H1 (cell line): Measurements from ENCODE around the gene APOA4. TPM values are rescaled to one million over a fixed set of nuclear protein-coding genes. Genes with fewer than 3 reads are reported as not detected.

Experiments used
- CTCF ChIA-PET: fragments of 300-600 bp; sonication (Branson Sonifier 250); formaldehyde crosslinking; loops from one replicate; lab custom pipeline; 2021; ENCODE audit not compliant: partially characterized antibody; lab: Charles Lee
- POLR2A ChIA-PET: fragments of 300-600 bp; sonication (Branson Sonifier 250); formaldehyde crosslinking; loops from one replicate; lab custom pipeline; 2021; ENCODE audit warnings: inconsistent platforms; ENCODE audit not compliant: partially characterized antibody; lab: Charles Lee
- DNase-seq, 2 experiments: peaks; one replicate each; pipeline versions ENCODE4 v3.0.0 to v3.0.0-alpha.2; 2010 to 2022; ENCODE audit warnings: low spot score in 2 of 2, low read depth in 1 of 2, mixed read lengths in 1 of 2
- FAIRE-seq: peaks from 2 replicates; lab custom pipeline; 2011; peaks lifted over from hg19 to GRCh38; lab: Jason Lieb, UNC
- H2AFZ ChIP-seq: 2 replicates; pipeline ENCODE4 v1.8.1; 2012; ENCODE audit warnings: low read length, inconsistent platforms
- H2AK5ac ChIP-seq: 2 replicates; pipeline ENCODE4 v1.6.1; 2013; ENCODE audit warnings: low read depth, low read length
- H2BK120ac ChIP-seq: replicated peaks from 2 replicates; pipeline ENCODE3; 2013; ENCODE audit warnings: low read depth, low read length, inconsistent platforms
- H2BK12ac ChIP-seq: 2 replicates; pipeline ENCODE4 v1.6.1; 2013; ENCODE audit warnings: low read depth, low read length
- H2BK15ac ChIP-seq: 2 replicates; pipeline ENCODE4 v1.6.1; 2013; ENCODE audit warnings: low read length
- H2BK20ac ChIP-seq: 2 replicates; pipeline ENCODE4 v1.6.1; 2013; ENCODE audit warnings: low read length
- H2BK5ac ChIP-seq: 2 replicates; pipeline ENCODE4 v1.6.1; 2013; ENCODE audit warnings: low read depth, low read length
- H3K14ac ChIP-seq: 2 replicates; pipeline ENCODE4 v1.6.1; 2013; ENCODE audit warnings: inconsistent platforms; ENCODE audit not compliant: insufficient read length
- H3K18ac ChIP-seq: 2 replicates; pipeline ENCODE4 v1.6.1; 2013; ENCODE audit warnings: low read length; ENCODE audit errors: extremely low read depth
- H3K23ac ChIP-seq: 2 replicates; pipeline ENCODE4 v1.6.1; 2013; ENCODE audit warnings: inconsistent platforms; ENCODE audit not compliant: insufficient read length
- H3K23me2 ChIP-seq: 2 replicates; pipeline ENCODE4 v1.6.1; 2013; ENCODE audit warnings: low read depth, low read length
- H3K27ac ChIP-seq: 2 replicates; pipeline ENCODE4 v1.6.1; 2011; ENCODE audit warnings: low read depth, low read length, inconsistent platforms
- H3K27me3 ChIP-seq, 4 experiments: replicated peaks in 1 of 4; 1 replicate in 1 of 4; 2 replicates in 3 of 4; pipeline versions ENCODE4 v1.6.1 to v1.8.1; 2011 to 2013; ENCODE audit warnings: low read length in 3 of 4, mild to moderate bottlenecking in 3 of 4, inconsistent platforms in 2 of 4, mixed read lengths in 2 of 4, moderate library complexity in 1 of 4; ENCODE audit not compliant: control insufficient read depth in 3 of 4, insufficient read depth in 3 of 4; ENCODE audit errors: extremely low read depth in 1 of 4
- H3K36me3 ChIP-seq, 4 experiments: 2 replicates each; pipeline versions ENCODE4 v1.6.1 to v1.8.1; 2011 to 2013; ENCODE audit warnings: mild to moderate bottlenecking in 4 of 4, low read length in 3 of 4, moderate library complexity in 2 of 4, control low read depth in 1 of 4, inconsistent platforms in 1 of 4; ENCODE audit not compliant: insufficient read depth in 4 of 4, control insufficient read depth in 2 of 4
- H3K4ac ChIP-seq: replicated peaks from 2 replicates; pipeline ENCODE3; 2013; ENCODE audit warnings: low read length, low read depth, mixed read lengths, inconsistent platforms; ENCODE audit not compliant: insufficient read length
- H3K4me1 ChIP-seq, 4 experiments: replicated peaks in 1 of 4; 1 replicate in 1 of 4; 2 replicates in 3 of 4; pipeline versions ENCODE4 v1.6.1 to v1.8.1; 2011 to 2013; ENCODE audit warnings: low read length in 3 of 4, inconsistent platforms in 2 of 4, mixed read lengths in 1 of 4; ENCODE audit not compliant: insufficient read depth in 4 of 4, control insufficient read depth in 3 of 4
- H3K4me2 ChIP-seq, 2 experiments: 2 replicates each; pipeline versions ENCODE4 v1.6.1 to v1.8.1; 2011 to 2013; ENCODE audit warnings: low read depth in 2 of 2, low read length in 2 of 2, control low read depth in 1 of 2, inconsistent platforms in 1 of 2, mild to moderate bottlenecking in 1 of 2; ENCODE audit not compliant: insufficient read depth in 1 of 2
- H3K4me3 ChIP-seq, 4 experiments: fragments of 200-600, 300-600 bp in 1 of 4; sonication (generic), shearing (Covaris generic), sonication (Bioruptor Twin) in 1 of 4; 2 replicates each; pipeline versions ENCODE4 v1.5.1 to v1.8.1; 2011 to 2016; ENCODE audit warnings: low read length in 4 of 4, low read depth in 3 of 4, control low read depth in 2 of 4, inconsistent platforms in 2 of 4, mild to moderate bottlenecking in 2 of 4, mixed read lengths in 1 of 4, moderate library complexity in 1 of 4; ENCODE audit not compliant: insufficient read depth in 2 of 4; ENCODE audit errors: extremely low read depth in 1 of 4
- H3K56ac ChIP-seq: replicated peaks from 2 replicates; pipeline ENCODE3; 2013; ENCODE audit warnings: low read depth, mild to moderate bottlenecking, mixed read lengths, low read length, inconsistent platforms; ENCODE audit not compliant: insufficient read length
- H3K79me1 ChIP-seq: 2 replicates; pipeline ENCODE4 v1.6.1; 2013; ENCODE audit warnings: low read depth, low read length, control low read depth
- H3K79me2 ChIP-seq, 2 experiments: 2 replicates each; pipeline versions ENCODE4 v1.6.1 to v1.8.1; 2012 to 2013; ENCODE audit warnings: low read length in 2 of 2, mild to moderate bottlenecking in 2 of 2, inconsistent platforms in 1 of 2; ENCODE audit not compliant: insufficient read depth in 2 of 2, control insufficient read depth in 1 of 2
- H3K9ac ChIP-seq, 4 experiments: replicated peaks in 1 of 4; 1 replicate in 1 of 4; 2 replicates in 3 of 4; pipeline versions ENCODE4 v1.6.1 to v1.8.1; 2011 to 2013; ENCODE audit warnings: low read depth in 3 of 4, low read length in 3 of 4, control low read depth in 2 of 4, mild to moderate bottlenecking in 2 of 4, moderate library complexity in 2 of 4, inconsistent platforms in 1 of 4; ENCODE audit errors: extremely low read depth in 1 of 4
- H3K9me3 ChIP-seq, 2 experiments: 2 replicates each; pipeline versions ENCODE4 v1.6.1 to v1.8.1; 2012 to 2013; ENCODE audit warnings: mild to moderate bottlenecking in 2 of 2, moderate library complexity in 2 of 2, control low read depth in 1 of 2, inconsistent platforms in 1 of 2, low read depth in 1 of 2, low read length in 1 of 2, mixed read lengths in 1 of 2; ENCODE audit not compliant: insufficient read depth in 2 of 2
- H4K20me1 ChIP-seq, 2 experiments: replicated peaks in 1 of 2; 2 replicates each; pipeline versions ENCODE3 to v1.8.1; 2011 to 2013; ENCODE audit warnings: inconsistent platforms in 2 of 2, low read length in 2 of 2, mild to moderate bottlenecking in 1 of 2; ENCODE audit not compliant: insufficient read depth in 2 of 2, control insufficient read depth in 1 of 2
- H4K5ac ChIP-seq: 2 replicates; pipeline ENCODE4 v1.6.1; 2013; ENCODE audit warnings: low read length, low read depth, mixed read lengths, inconsistent platforms; ENCODE audit not compliant: insufficient read length
- H4K8ac ChIP-seq: 2 replicates; pipeline ENCODE4 v1.8.0; 2013; ENCODE audit warnings: mild to moderate bottlenecking, moderate library complexity, low read length, inconsistent platforms; ENCODE audit not compliant: insufficient read depth; ENCODE audit errors: extremely low read depth
- H4K91ac ChIP-seq: replicated peaks from 2 replicates; pipeline ENCODE3; 2013; ENCODE audit warnings: low read length, mixed read lengths, inconsistent platforms; ENCODE audit not compliant: insufficient read length
- BCL11A ChIP-seq, 2 experiments: IDR thresholded peaks; one replicate each; pipeline ENCODE4 v1.6.1; 2011; ENCODE audit warnings: low read depth in 2 of 2, low read length in 2 of 2, mild to moderate bottlenecking in 2 of 2
- CBX5 ChIP-seq: fragments of 300-800, 300-1000 bp; sonication (generic); IDR thresholded peaks from 2 replicates; pipeline ENCODE4 v1.7.1; 2016; ENCODE audit warnings: antibody characterized with exemption, low read length, low read depth
- CBX8 ChIP-seq: fragments of 300-800, 300-1000 bp; sonication (generic); IDR thresholded peaks from 2 replicates; pipeline ENCODE4 v1.7.1; 2016; ENCODE audit warnings: low read depth, low read length, borderline replicate concordance
- EP300 ChIP-seq, 2 experiments: IDR thresholded peaks; 1 replicate in 1 of 2; 2 replicates in 1 of 2; pipeline ENCODE4 v1.6.1; 2011 to 2012; ENCODE audit warnings: low read depth in 2 of 2, low read length in 2 of 2, mild to moderate bottlenecking in 2 of 2, borderline replicate concordance in 1 of 2, inconsistent platforms in 1 of 2, moderate library complexity in 1 of 2
- HDAC2 ChIP-seq, 2 experiments: fragments of 300-600 bp in 1 of 2; sonication (generic) in 1 of 2; IDR thresholded peaks; 2 replicates each; pipeline ENCODE4 v1.6.1; 2011 to 2012; ENCODE audit warnings: low read depth in 2 of 2, low read length in 2 of 2, mild to moderate bottlenecking in 2 of 2, moderate library complexity in 2 of 2, borderline replicate concordance in 1 of 2, inconsistent platforms in 1 of 2
- JUND ChIP-seq: IDR thresholded peaks from 2 replicates; pipeline ENCODE4 v1.6.1; 2011; ENCODE audit warnings: mild to moderate bottlenecking, improper control_type of control experiment, low read length
- KDM1A ChIP-seq: fragments of 200-600, 300-600 bp; sonication (generic); IDR thresholded peaks from 2 replicates; pipeline ENCODE4 v1.7.1; 2016; ENCODE audit warnings: mild to moderate bottlenecking, low read length, borderline replicate concordance
- NRF1 ChIP-seq: IDR thresholded peaks from 2 replicates; pipeline ENCODE4 v1.6.1; 2011; ENCODE audit warnings: mild to moderate bottlenecking, low read depth, low read length, improper control_type of control experiment
- POLR2AphosphoS5 ChIP-seq: IDR thresholded peaks from 2 replicates; pipeline ENCODE4 v1.6.1; 2011; ENCODE audit warnings: low read depth, low read length
- SP1 ChIP-seq: IDR thresholded peaks from 2 replicates; pipeline ENCODE4 v1.6.1; 2011; ENCODE audit warnings: low read depth, low read length
- YY1 ChIP-seq: IDR thresholded peaks from 2 replicates; pipeline ENCODE4 v1.6.1; 2011; ENCODE audit warnings: low read depth, mild to moderate bottlenecking, low read length
- ZNF274 ChIP-seq: IDR thresholded peaks from 2 replicates; pipeline ENCODE4 v1.7.0; 2012; ENCODE audit warnings: low read length, borderline replicate concordance; ENCODE audit errors: extremely low read depth
- WGBS, 2 experiments: shearing (Covaris generic) in 1 of 2; methylation state at CpG; one replicate each; pipeline versions ENCODE4 v1.1.6 to v1.1.7; 2013 to 2015; ENCODE audit warnings: low lambda C conversion rate in 2 of 2, mixed read lengths in 2 of 2, inconsistent platforms in 1 of 2, low coverage in 1 of 2, missing lambda C conversion rate in 1 of 2; ENCODE audit not compliant: insufficient replicate concordance in 2 of 2, insufficient coverage in 1 of 2, insufficient read length in 1 of 2; ENCODE audit errors: extremely low coverage in 1 of 2, missing lambda C conversion rate in 1 of 2; 5-methylcytosine and 5-hydroxymethylcytosine counted together
- polyA plus RNA-seq, 7 experiments: library from polyadenylated mRNA; depleted of rRNA in 3 of 7; stranded (reverse) in 5 of 7; unstranded in 2 of 7; fragments of >200 nt in 5 of 7; fragments of 200-250 nt in 2 of 7; gene quantifications; 1 replicate in 5 of 7; 2 replicates in 1 of 7; 4 replicates in 1 of 7; pipeline versions ENCODE4 v1.2.1 to v1.2.3, GENCODE V29; 2011 to 2013; ENCODE audit warnings: missing spikeins in 2 of 7, mixed read lengths in 2 of 7
- total RNA-seq: library from RNA; stranded (reverse); fragmentation: NEBNext Ultra II Directional; extraction: Animal tissue kit (Norgen Biotek cat#: 25700); gene quantifications from 2 replicates; pipeline ENCODE4 v1.2.1, GENCODE V29; 2021
- TF ChIP-seq, protein P1 (sequence below): IDR thresholded peaks from 2 replicates; pipeline ENCODE4 v1.6.1; 2012; ENCODE audit warnings: low read length, inconsistent platforms

Gene APOA4
- total and polyA plus RNA-seq, 2 of the 8 experiments (the other 6 are each of a cell fraction or from before 2014, with no cell fraction given) = not detected

DNA sequence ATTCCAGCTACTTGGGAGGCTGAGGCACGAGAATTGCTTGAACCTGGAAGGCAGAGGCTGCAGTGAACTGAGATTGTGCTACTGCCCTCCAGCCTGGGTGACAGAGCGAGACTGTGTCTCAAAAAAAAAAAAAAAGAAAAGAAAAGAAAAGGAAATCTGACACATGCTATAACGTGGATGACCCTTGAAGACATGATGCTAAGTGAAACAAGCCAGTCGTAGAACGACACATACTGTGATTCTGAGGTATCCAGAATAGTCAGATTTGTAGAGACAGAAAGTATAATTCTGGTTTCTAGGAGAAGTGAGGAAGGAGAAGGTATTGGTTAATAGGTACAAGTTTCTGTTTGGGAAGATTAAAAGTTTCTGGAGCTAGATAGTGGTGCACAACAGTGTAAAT is 24.7 kb downstream of the APOA4 start:
- no peak for TF ChIP-seq SP1
- TF ChIP-seq NRF1 = no peak
- no peak for TF ChIP-seq CBX8
- no peak for TF ChIP-seq HDAC2 (IDR thresholded peaks at IDR 0.05; ENCODE audit: borderline replicate concordance in 1 of 2, low read depth in 2 of 2, low read length in 2 of 2)
- TF ChIP-seq BCL11A (IDR thresholded peaks at IDR 0.05; ENCODE audit: low read depth in 2 of 2, low read length in 2 of 2) = no peak
- TF ChIP-seq KDM1A = no peak
- no peak for TF ChIP-seq EP300 (IDR thresholded peaks at IDR 0.05; ENCODE audit: borderline replicate concordance in 1 of 2, low read depth in 2 of 2, low read length in 2 of 2)
- no peak for TF ChIP-seq JUND
- TF ChIP-seq CBX5 = no peak
- no peak for TF ChIP-seq ZNF274
- no peak for TF ChIP-seq POLR2AphosphoS5
- no peak for TF ChIP-seq YY1
- TF ChIP-seq, protein P1, sequence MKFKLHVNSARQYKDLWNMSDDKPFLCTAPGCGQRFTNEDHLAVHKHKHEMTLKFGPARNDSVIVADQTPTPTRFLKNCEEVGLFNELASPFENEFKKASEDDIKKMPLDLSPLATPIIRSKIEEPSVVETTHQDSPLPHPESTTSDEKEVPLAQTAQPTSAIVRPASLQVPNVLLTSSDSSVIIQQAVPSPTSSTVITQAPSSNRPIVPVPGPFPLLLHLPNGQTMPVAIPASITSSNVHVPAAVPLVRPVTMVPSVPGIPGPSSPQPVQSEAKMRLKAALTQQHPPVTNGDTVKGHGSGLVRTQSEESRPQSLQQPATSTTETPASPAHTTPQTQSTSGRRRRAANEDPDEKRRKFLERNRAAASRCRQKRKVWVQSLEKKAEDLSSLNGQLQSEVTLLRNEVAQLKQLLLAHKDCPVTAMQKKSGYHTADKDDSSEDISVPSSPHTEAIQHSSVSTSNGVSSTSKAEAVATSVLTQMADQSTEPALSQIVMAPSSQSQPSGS = no peak
- no peak overlapping the region for H2BK15ac ChIP-seq
- H2BK5ac ChIP-seq = no peak overlapping the region
- 86% methylated on average over 4 of the region's 5 CpGs; no CpG with 5 or more reads in 1 of the 2 experiments for WGBS, 2 experiments
- H3K4ac ChIP-seq = no peak overlapping the region
- no peak overlapping the region for H2BK20ac ChIP-seq
- no peak overlapping the region for H3K23ac ChIP-seq
- no peak overlapping the region for H2AFZ ChIP-seq
- H2BK12ac ChIP-seq = no peak overlapping the region
- H3K4me1 ChIP-seq = 0 out of 7 replicates have a peak, but pooled peaks cover 0 to 3% (median 0%) of the 10 kb centered on the region in 4 experiments
- H3K79me1 ChIP-seq = no peaks in the 10 kb centered on the region
- H3K4me3 ChIP-seq = no peak overlapping the region
- no peak overlapping the region for H3K27ac ChIP-seq
- H3K79me2 ChIP-seq = no peaks in the 10 kb centered on the region
- FAIRE-seq (no peak), DNase-seq (no peak)
- no peaks in the 10 kb centered on the region for H3K23me2 ChIP-seq
- POLR2A ChIA-PET = no interaction called here
- CTCF ChIA-PET = interaction anchor here (1.1 to 4.5 kb wide), 2 partner anchors 8 to 28 kb away, joined by 4 to 31 read pairs; partner anchors contain the start of gene APOA5
- H4K5ac ChIP-seq = no peak overlapping the region
- no peaks in the 10 kb centered on the region for H3K9me3 ChIP-seq
- H3K36me3 ChIP-seq = no peaks in the 10 kb centered on the region
- no peak overlapping the region for H2AK5ac ChIP-seq
- no peak overlapping the region for H3K18ac ChIP-seq
- H3K27me3 ChIP-seq = no peaks in the 10 kb centered on the region
- no peak overlapping the region for H3K9ac ChIP-seq
- no peak overlapping the region for H3K4me2 ChIP-seq
- no peaks in the 10 kb centered on the region for H4K20me1 ChIP-seq
- no peak overlapping the region for H2BK120ac ChIP-seq
- H3K14ac ChIP-seq = no peak overlapping the region
- H3K56ac ChIP-seq = no peak overlapping the region
- no peak overlapping the region for H4K8ac ChIP-seq
- no peak overlapping the region for H4K91ac ChIP-seq
